ENCODE results near the gene MAD2L2.

MAD2L2 gene

DNA sequence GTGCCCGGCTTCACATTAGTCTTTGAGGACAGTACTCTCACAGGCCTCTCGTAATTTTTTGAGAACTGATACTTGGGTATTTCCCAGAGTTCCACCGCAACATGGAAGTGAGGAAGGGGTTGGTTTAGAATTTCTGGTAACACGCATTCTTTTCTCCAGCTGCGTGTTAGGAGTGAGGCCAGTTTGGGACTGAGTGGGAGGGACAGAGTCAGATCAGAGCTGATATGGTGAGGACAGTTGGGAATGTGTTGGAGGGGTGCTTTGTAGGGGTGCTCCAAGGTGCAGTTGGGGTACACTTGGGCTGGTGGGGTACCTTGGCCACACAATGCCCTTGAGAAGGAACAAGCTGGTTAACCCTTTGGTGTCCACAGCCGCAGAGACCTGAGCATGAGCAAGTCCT, 10.2 kb downstream of the MAD2L2 start:
- Histone ChIP-seq H3K9me2 (replicated peaks; ENCODE audit: insufficient read depth, low read length) (no peaks in the 10 kb centered on the region), H3K9me3 (ENCODE audit: insufficient read depth, low read length) (no peaks in the 10 kb centered on the region), H3K79me2 (ENCODE audit: insufficient read depth, low read length) (no peaks in the 10 kb centered on the region), H2AFZ (ENCODE audit: low read depth, low read length, severe bottlenecking) (no peak overlapping the region), H3K27me3 (ENCODE audit: low read length) (no peaks in the 10 kb centered on the region), H4K20me1 (ENCODE audit: low read depth, low read length) (no peaks in the 10 kb centered on the region), H3F3A (ENCODE audit: insufficient read depth) (no peaks in the 10 kb centered on the region), H3K36me3 (ENCODE audit: low read length) (no peaks in the 10 kb centered on the region), H3K4me2 (ENCODE audit: low read depth, low read length, poor library complexity, severe bottlenecking) (no peak overlapping the region), H3K9ac (ENCODE audit: low read length) (no peak overlapping the region), H3K4me3 (ENCODE audit: insufficient read depth, low read length, poor library complexity, severe bottlenecking) (no peak overlapping the region), H3K27ac (ENCODE audit: low read depth, low read length) (no peak overlapping the region)
- TF ChIP-seq EZH2phosphoT487 (conservative IDR thresholded peaks at IDR 0.05; ENCODE audit: low read length), result no peak
- TF ChIP-seq, protein P1, sequence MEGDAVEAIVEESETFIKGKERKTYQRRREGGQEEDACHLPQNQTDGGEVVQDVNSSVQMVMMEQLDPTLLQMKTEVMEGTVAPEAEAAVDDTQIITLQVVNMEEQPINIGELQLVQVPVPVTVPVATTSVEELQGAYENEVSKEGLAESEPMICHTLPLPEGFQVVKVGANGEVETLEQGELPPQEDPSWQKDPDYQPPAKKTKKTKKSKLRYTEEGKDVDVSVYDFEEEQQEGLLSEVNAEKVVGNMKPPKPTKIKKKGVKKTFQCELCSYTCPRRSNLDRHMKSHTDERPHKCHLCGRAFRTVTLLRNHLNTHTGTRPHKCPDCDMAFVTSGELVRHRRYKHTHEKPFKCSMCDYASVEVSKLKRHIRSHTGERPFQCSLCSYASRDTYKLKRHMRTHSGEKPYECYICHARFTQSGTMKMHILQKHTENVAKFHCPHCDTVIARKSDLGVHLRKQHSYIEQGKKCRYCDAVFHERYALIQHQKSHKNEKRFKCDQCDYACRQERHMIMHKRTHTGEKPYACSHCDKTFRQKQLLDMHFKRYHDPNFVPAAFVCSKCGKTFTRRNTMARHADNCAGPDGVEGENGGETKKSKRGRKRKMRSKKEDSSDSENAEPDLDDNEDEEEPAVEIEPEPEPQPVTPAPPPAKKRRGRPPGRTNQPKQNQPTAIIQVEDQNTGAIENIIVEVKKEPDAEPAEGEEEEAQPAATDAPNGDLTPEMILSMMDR (IDR thresholded peaks at IDR 0.05; ENCODE audit: insufficient read depth, low read length, poor library complexity, severe bottlenecking), result no peak

DNA sequence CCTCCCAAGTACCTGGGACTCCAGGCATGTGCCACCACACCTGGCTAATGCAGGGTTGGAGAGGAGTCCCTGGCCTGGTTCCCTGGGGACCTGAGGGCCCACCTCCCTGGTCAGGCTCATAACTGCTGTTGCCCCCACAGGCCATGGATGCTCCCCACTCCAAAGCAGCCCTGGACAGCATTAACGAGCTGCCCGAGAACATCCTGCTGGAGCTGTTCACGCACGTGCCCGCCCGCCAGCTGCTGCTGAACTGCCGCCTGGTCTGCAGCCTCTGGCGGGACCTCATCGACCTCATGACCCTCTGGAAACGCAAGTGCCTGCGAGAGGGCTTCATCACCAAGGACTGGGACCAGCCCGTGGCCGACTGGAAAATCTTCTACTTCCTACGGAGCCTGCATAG, 12.4 kb downstream of the MAD2L2 start:
- Histone ChIP-seq H3K9me3 (ENCODE audit: insufficient read depth, low read length) (no peaks in the 10 kb centered on the region), H3K9me2 (replicated peaks; ENCODE audit: insufficient read depth, low read length) (no peaks in the 10 kb centered on the region), H3K27me3 (ENCODE audit: low read length) (no peaks in the 10 kb centered on the region), H3K27ac (ENCODE audit: low read depth, low read length) (no peak overlapping the region), H3K9ac (ENCODE audit: low read length) (no peak overlapping the region), H4K20me1 (ENCODE audit: low read depth, low read length) (no peaks in the 10 kb centered on the region), H3F3A (ENCODE audit: insufficient read depth) (no peaks in the 10 kb centered on the region), H3K36me3 (ENCODE audit: low read length) (no peaks in the 10 kb centered on the region), H3K4me3 (ENCODE audit: insufficient read depth, low read length, poor library complexity, severe bottlenecking) (no peak overlapping the region), H2AFZ (ENCODE audit: low read depth, low read length, severe bottlenecking) (no peak overlapping the region), H3K79me2 (ENCODE audit: insufficient read depth, low read length) (no peaks in the 10 kb centered on the region), H3K4me2 (ENCODE audit: low read depth, low read length, poor library complexity, severe bottlenecking) (no peak overlapping the region)
- no peak for TF ChIP-seq EZH2phosphoT487 (conservative IDR thresholded peaks at IDR 0.05; ENCODE audit: low read length)
- TF ChIP-seq, protein P1 (IDR thresholded peaks at IDR 0.05; ENCODE audit: insufficient read depth, low read length, poor library complexity, severe bottlenecking), result no peak

DNA sequence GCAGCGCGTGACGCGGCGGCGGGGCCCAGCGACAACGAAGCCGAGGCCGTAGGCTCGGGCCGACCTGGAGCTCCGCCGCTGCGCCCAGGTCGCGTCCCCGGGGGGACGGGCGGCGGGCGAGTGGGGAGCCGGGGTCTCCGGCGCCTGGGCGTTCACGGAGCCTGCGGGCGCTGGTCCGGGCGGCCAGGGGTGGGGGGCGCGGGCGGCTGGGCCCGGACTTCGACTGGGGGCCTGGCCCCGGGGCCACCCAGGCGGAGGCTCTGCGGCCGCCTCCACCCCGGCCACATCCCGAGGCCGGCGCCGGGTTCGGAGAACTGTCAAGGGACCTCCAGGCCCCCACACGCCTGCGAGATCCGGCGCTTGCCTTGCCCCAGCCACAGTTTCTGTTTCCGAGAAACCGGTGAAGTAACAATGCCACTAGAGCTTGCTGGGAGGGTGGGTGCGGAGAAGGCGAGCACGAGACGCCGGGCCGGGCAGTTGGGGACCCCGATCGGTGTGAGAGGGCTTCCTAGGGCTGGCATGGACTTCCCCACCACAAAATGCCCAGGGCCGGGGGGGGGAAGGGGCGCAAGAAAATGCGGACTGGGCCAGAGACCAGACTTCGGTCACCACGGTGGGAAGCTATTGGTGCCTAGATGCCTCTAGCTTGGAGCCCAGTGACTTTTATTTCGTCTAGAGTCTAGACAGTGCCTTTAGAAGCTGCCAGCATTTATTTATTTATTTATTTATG, 16.4 kb downstream of the MAD2L2 start:
- H3K9ac ChIP-seq (ENCODE audit: low read length), result no peak overlapping the region
- no peak for TF ChIP-seq EZH2phosphoT487 (conservative IDR thresholded peaks at IDR 0.05; ENCODE audit: low read length)
- no peaks in the 10 kb centered on the region for H3K27me3 ChIP-seq (ENCODE audit: low read length)
- H3K4me3 ChIP-seq (ENCODE audit: insufficient read depth, low read length, poor library complexity, severe bottlenecking), result peak overlapping the region; percentile 25
- no peaks in the 10 kb centered on the region for H4K20me1 ChIP-seq (ENCODE audit: low read depth, low read length)
- no peaks in the 10 kb centered on the region for H3K36me3 ChIP-seq (ENCODE audit: low read length)
- no peak overlapping the region for H3K27ac ChIP-seq (ENCODE audit: low read depth, low read length)
- no peak overlapping the region for H2AFZ ChIP-seq (ENCODE audit: low read depth, low read length, severe bottlenecking)
- H3K4me2 ChIP-seq (ENCODE audit: low read depth, low read length, poor library complexity, severe bottlenecking), result peak overlapping the region; percentile 42
- no peaks in the 10 kb centered on the region for H3K9me3 ChIP-seq (ENCODE audit: insufficient read depth, low read length)
- H3K9me2 ChIP-seq (replicated peaks; ENCODE audit: insufficient read depth, low read length), result no peaks in the 10 kb centered on the region
- no peaks in the 10 kb centered on the region for H3K79me2 ChIP-seq (ENCODE audit: insufficient read depth, low read length)
- H3F3A ChIP-seq (ENCODE audit: insufficient read depth), result no peaks in the 10 kb centered on the region

DNA sequence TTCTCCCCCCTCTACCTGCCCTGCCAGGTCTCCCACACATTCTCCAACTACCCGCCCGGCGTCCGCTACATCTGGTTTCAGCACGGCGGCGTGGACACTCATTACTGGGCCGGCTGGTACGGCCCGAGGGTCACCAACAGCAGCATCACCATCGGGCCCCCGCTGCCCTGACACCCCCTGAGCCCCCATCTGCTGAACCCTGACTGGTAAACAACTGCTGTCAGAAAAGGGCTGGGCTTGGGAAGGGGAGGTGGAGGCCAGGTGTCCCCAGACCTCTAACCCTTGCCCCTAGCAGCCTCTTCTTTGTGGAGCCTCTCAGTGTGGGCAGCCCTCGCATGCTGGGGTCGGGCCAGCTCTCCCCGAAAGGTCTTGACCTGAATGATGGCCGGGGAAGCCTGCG, 19.8 kb downstream of the MAD2L2 start:
- Histone ChIP-seq H2AFZ (ENCODE audit: low read depth, low read length, severe bottlenecking) (no peak overlapping the region), H3K9ac (ENCODE audit: low read length) (no peak overlapping the region), H3K4me3 (ENCODE audit: insufficient read depth, low read length, poor library complexity, severe bottlenecking) (no peak overlapping the region), H3K79me2 (ENCODE audit: insufficient read depth, low read length) (no peaks in the 10 kb centered on the region), H3K27ac (ENCODE audit: low read depth, low read length) (no peak overlapping the region), H3K9me2 (replicated peaks; ENCODE audit: insufficient read depth, low read length) (no peaks in the 10 kb centered on the region), H3K4me2 (ENCODE audit: low read depth, low read length, poor library complexity, severe bottlenecking) (no peak overlapping the region), H3F3A (ENCODE audit: insufficient read depth) (no peaks in the 10 kb centered on the region), H3K27me3 (ENCODE audit: low read length) (no peaks in the 10 kb centered on the region), H3K9me3 (ENCODE audit: insufficient read depth, low read length) (no peaks in the 10 kb centered on the region), H4K20me1 (ENCODE audit: low read depth, low read length) (no peaks in the 10 kb centered on the region), H3K36me3 (ENCODE audit: low read length) (no peaks in the 10 kb centered on the region)
- TF ChIP-seq, protein P1 (IDR thresholded peaks at IDR 0.05; ENCODE audit: insufficient read depth, low read length, poor library complexity, severe bottlenecking), result no peak
- no peak for TF ChIP-seq EZH2phosphoT487 (conservative IDR thresholded peaks at IDR 0.05; ENCODE audit: low read length)
